Measurements from ENCODE around the gene GPRC6A.

GPRC6A gene

DNA sequence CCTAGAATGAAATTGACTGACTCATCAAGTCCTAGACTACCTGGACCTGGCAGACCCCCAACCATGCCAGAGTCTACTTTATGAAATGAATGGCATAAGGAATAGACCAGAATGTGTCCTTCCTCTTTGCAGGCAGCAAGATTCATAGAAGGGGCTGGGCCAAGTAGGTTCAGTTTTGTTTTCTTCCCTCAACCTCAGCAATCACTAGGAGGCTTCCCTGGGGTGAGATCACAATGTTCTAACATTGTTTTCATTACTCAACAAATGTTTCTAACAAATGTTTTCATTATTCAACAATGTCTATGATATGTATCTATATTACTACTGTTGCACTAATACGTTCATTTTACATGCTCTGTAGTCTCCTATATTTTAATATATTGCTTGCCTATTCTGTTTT lies 55.0 kb downstream of the GPRC6A start:
- no peak for DNase-seq

DNA sequence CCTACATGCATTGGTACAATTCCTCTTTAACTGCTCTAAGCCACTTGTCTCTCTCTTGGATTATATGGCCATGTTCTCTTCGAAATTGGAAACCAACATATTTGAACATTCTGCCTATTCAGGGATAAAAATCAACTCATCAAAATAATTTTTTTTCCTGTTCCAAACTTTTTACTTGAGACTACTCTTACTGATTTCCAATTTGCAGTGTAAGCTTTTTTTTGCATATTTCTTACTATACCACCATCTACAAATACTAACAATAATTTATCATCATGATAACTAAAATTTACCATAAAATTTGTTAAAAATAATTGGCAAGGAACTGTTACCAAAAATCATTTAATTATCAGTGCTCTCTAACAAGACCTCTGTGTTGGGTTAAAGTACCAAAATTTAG lies 56.4 kb downstream of the GPRC6A start:
- DNase-seq: no peak

GRCh38 chr6:116767715-116768114 lies 61.2 kb downstream of the GPRC6A start:
- DNase-seq: no peak

DNA sequence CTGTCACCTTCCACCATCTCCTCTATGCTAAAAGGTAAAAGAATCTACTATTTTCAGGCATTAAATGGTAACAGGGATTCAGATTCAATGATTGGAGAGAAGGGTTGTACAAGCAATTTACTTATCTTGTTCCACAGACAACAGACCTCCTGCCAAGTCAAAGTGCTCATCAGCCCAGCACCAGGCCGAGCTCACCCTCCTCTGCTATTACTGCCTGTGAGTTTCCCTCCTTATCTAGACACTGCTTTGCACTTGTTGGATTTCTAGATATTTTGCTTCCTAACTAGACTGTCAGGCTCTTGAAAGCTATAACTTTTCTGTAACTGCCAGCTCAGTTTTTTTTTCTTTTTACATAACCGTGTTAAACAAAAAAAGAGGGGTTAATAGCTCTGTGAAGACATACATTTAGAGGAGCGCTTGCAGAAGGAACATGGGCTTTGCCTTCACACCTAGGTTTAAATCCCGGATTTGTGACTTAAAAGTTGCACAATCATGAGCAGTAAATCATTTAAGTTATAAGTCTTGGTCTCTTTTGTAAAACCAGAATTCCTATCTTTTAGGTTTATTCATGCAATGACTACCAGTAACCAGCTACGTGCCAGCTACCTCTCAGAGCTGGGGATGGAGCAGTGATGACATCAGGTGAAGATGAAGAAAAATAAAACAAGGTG lies 62.2 kb downstream of the GPRC6A start:
- DNase-seq: no peak

DNA sequence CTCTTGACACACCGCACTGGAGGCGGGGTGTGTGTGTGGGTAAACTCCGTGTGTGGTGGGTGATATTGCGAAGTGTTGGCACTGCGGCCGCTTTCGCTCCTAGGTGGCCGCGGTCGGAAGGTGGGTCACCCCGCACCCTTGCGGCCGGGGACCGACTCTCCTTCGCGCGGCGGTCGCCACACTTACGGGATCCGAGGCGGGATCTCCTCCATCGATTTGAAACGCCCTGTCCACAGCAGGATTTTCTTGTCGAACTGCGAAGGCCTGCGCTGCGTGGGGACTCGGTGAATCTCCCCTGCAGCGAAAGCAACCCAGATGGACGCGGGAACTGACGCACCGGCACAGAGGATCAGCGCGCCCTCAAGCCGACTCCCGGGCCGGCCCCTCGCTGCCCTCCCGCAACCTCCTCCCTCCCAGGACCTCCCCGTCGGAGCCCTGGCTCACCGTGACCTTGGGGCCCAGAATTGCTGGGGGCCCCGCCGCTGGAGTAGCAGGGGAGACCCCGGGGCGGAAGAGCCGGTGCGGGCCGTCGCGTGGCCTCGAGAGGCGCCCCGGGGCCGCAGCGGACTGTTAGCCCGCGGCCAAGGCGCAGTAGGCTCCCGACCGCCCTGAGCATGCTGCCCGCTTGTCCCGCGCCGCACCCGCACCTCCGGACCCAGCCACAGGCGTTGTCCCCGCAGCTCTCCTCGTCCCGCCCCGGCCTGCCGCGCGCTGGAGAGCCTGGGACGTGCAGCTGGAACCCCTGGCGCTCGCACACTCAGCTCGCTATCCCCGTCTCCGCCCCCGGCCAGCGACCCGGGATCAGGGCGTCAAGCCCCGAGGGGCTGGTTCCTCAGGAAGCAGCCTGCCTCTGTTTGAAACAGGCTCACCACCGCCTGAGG lies 63.7 kb downstream of the GPRC6A start, which contains the start of gene FAM162B:
Gene FAM162B (minus strand): TSS at position 759 of the 881 bp plus-strand sequence. CDS start 143 bp downstream, at position 616.
- no peak for DNase-seq

- DNase-seq: no peak
Measured at GRCh38 chr6:116764629-116764960, 64.3 kb downstream of the GPRC6A start.

GRCh38 chr6:116763906-116764628 lies 64.8 kb downstream of the GPRC6A start:
- no peak for DNase-seq

DNA sequence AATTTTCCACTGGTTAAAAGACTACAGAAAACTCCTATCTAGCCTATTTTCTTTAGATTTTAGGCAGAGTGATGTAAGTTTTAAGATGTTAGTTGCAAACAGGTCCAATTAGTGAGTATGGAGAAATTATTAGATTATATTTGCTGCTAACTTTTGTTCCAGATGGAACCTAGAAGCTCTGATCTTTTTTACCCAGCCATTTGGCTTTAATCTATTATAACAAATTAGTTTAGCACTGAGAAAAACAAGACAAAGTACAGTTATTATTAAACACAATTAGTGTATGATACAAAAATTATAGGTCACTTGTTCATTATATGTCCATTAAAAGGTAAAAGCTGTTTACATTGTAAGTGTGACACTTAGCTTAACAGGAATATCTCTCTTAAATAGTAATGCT lies 65.8 kb downstream of the GPRC6A start:
- DNase-seq: no peak

DNA sequence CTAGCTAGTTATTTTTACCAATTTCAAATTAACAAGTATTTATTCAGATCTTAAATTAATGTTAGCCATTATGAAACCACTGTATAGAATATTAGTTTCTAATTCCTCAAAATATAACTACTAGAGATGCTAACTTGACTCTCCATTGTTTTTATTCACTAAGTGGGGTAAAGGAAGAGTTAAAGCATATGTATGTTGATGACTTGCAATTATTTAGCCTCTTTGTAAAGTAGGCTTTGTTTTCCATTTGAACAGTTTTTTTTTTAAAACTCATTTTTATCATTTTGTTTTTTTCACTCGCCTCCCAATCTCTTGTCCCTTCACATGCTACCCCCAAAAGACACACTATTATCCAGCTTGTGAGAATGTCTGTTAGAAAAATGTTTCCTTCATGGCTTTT lies 66.6 kb downstream of the GPRC6A start:
- no peak for DNase-seq

DNA sequence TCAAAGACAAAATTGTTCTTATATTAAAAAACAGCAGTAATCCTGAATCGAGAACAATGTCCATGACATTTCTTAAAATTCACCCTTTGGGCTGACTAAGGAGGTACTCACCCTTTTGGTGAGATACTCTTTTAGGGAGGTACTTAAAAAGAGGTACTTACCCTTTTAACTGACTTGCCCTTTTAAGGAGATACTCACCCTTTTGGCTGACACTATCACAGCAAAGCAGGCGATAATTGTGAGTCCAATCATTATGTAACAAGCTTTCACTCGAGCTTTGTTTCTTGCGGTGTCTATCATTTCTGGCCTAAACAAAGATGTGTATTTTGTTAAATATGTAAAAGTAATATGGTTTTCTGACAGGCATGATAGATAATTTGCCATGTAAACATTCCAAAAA lies 67.1 kb downstream of the GPRC6A start:
- DNase-seq: no peak

DNA sequence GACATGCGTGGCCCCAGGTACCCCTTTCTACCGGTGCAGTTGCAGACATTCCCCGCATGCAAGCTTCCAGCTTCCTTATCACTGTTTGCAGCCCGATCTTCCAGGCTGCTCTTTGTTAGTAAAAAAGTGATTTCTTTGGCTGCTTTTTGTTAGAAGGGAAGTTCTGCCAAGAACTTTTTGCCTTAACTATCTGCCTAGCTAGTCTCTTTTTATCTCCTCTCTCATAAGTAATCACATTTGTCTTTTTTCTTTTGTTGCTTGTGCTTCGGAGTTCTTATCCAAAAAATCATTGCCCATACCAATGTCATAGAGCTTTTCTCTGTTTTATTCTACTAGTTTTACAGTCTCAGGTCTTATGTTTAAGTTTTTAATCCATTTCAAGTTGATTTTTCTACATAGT lies 83.7 kb downstream of the GPRC6A start:
- DNase-seq: no peak
